Breast epithelium (tissue), 3 donors: ENCODE results near the gene GPAT2.
"Not testable (repeated sequence)": the region's sequence is repeated elsewhere in the genome, so short reads cannot be mapped to it uniquely, and the experiment has no call there.

ENCODE experiments used
- CTCF ChIP-seq, 3 donors: fragments of 450-650 bp; IDR thresholded peaks; one replicate each; pipeline ENCODE4 v1.5.1; 2016 to 2017; ENCODE audit warnings: antibody characterized with exemption in 3 of 3, mild to moderate bottlenecking in 3 of 3, moderate library complexity in 3 of 3
- POLR2A ChIP-seq: fragments of 450-650 bp; IDR thresholded peaks from one replicate; pipeline ENCODE4 v1.6.1; 2016; ENCODE audit warnings: antibody characterized with exemption, mild to moderate bottlenecking, moderate library complexity
- POLR2AphosphoS5 ChIP-seq, 3 donors: sonication (generic); formaldehyde crosslinking; IDR thresholded peaks; one replicate each; pipeline ENCODE4 v1.6.1; 2017; ENCODE audit warnings: antibody characterized with exemption in 3 of 3

GRCh38 chr2:96010320-96011128, 24.2 kb downstream of the GPAT2 start:
- TF ChIP-seq CTCF (IDR thresholded peaks at IDR 0.05) = not testable (repeated sequence)
- TF ChIP-seq POLR2AphosphoS5 (IDR thresholded peaks at IDR 0.05) (peak in 1 of 3 donors; percentile 61), POLR2A (peak; percentile 25)
